Fibroblast of peridontal ligament (primary cell): ENCODE results near the gene MOSPD2.

ENCODE experiments used
- DNase-seq: peaks from one replicate; pipeline ENCODE4 v3.0.0-alpha.2; 2010; ENCODE audit errors: extremely low read depth

The MOSPD2 gene

DNA sequence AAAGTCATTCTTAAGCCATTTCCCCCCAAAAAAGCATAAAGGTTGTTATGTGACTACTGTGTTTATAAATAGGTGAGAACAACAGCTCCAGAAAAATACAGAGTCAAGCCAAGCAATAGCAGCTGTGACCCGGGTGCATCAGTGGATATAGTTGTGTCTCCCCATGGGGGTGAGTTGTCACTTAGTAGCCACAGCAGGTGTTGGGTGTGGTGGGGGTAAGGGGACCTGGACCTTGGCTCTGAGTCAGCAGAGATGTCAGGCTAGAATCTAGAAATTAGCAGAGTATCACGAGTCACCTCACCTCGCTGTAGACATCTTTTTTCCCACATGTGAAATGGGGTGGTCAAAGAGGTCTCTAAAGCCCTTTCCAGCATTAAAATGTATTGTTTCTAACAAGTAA, 42.4 kb downstream of the MOSPD2 start:
- no peak for DNase-seq

DNA sequence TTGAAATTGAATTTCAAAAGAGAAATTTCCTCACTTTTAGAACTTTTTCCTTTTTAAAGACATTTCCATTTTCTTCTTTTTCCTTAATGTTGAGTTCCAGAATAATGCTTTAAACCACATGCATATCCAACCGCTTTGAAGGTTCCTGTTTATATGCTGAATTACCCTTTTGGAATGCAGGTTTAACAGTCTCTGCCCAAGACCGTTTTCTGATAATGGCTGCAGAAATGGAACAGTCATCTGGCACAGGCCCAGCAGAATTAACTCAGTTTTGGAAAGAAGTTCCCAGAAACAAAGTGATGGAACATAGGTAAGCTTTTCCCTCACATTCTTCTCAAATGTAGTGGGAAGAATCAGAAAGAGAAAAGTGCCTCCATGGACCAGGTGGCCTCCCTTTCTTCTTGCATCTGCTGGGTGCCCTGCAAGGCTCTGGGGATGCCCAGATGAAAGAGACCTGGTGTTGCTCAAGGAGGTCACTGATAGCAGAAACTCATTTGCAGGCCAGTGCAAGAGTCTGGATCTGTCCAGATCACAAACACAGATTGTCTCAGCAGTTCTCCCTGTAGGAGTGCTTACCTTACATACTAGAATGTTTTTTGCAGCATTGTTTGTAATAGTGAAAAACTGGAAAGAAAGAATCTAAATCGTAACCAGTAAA, 42.9 kb downstream of the MOSPD2 start:
- peak; percentile 42 for DNase-seq

DNA sequence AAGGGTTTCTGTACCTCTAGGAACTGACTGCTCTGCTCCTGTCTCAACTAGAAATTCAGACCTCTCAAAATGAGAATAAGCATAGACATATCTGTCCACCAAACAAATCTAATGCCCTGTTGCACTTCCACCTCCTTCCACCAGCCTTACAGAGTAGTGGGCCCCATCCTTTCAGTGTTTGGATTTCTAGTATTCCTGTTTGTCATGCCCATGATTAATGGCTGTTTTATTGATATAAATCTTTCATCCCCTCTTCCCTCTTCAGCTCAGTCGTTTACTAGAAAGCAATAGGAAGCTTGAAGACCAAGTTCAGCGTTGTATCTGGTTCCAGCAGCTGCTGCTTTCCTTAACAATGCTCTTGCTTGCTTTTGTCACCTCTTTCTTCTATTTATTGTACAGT, 46.2 kb downstream of the MOSPD2 start:
- no peak for DNase-seq

DNA sequence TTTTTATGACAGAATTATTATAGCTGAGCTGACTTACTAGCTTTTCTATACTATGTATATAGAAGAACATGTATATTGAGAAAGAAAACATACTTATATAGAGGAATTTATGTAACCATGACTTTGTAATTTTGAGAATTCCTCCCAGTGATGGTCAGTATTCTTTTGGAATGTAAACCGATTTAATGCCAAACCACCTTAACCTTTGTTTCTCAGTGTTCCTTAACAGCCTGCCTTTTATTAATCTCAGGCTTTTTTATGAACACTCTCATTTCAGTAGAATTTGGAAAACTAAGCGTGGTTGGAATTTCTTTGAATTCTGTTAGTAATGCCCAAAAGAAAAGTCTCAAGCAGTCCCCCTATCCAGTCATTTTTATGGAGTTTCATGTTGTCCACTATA, 47.0 kb downstream of the MOSPD2 start:
- DNase-seq: peak; percentile 63

DNA sequence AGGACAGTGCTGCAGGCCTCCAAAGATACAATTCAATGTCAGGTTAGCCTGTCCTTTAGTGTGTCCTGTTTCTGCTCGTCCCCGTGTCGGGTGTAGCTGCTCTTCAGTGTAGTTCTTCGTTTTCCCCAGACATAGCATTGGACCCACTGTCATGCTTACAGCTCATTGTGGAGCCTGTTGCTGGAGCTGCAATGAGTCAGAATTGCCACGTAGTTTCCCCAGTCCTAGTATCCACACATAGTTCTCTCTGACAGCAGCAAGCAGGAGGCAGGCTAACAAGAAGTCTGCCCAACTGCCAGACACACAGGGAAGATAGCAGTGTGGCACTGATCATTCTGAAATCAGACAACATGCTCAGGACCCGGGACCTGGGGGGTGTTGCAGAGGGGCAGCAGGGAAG, 49.2 kb downstream of the MOSPD2 start:
- peak; percentile 86 for DNase-seq

DNA sequence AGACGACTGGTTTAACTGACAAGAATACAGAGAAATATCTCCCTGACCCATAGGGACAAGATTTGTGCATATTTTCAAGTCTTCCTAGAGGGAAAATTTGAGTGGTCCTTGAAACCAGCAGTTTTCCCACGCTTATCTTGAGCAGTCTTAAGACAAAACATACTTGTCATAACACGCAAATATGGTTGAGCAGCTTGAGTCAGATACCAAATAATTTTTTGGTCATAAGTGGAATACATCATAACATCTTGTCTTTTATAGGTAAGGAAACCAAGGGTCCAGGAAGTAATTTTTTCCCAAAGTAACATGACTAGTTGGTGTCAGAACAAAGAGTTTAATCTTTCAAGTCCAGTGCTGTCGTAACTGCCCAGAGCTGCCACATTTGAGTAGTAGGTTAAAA, 50.5 kb downstream of the MOSPD2 start:
- no peak for DNase-seq

DNA sequence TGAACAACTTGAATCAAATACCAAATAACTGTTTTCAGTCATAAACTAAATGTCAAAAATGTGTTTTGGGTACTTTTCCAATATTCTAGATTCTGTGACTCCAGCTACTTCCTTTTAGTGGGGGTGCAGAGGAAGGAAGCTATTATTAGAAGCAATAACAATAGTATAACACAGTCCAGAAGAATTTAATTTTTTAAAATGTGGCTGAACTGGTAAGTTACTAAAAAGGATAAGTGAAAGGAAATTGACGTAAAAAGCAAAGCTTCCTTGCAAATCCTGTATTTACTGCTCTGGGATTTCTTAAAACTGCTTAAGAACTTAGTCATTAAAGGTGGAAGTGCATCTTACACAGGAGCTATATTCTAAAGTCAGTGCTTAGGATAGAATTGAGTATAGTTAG, 53.2 kb downstream of the MOSPD2 start:
- DNase-seq: no peak

DNA sequence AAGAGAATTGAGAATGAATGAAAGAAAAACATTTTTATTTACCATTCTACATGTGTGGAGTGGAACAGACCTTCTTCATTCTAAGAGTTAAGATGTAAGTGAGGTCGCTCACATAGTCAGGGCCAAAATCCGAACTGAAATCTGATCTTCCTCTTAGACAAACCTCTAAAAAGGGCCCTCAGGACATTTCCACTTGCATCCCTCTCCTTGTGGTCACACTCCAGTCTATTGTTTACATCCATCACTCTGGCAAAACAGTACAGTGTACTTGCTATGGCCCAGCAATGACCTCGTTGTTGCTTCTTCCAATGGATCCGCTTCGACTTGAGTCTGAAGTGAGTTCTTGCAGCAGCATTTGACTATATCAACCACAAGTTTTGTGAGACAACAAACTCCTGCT, 54.2 kb downstream of the MOSPD2 start:
- DNase-seq: peak; percentile 59

DNA sequence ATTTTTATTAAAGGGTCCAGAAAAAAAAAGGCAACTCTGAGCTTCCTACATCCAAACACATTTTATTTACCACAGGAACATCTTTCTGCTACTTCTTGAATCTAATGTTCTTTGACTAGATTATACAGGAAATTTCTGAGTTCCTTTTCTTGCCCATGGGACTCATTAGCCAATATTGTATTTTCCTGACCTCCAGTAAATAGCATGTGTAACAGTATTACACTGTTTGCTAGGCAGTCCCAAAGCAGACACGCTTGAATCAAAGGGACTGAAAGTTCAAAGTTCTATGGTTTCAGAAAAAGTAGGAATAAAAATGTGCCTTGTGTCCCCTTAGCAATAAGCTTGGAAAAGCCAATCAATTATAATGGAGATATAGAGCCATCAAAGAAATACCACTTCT, 57.4 kb downstream of the MOSPD2 start:
- DNase-seq: no peak

DNA sequence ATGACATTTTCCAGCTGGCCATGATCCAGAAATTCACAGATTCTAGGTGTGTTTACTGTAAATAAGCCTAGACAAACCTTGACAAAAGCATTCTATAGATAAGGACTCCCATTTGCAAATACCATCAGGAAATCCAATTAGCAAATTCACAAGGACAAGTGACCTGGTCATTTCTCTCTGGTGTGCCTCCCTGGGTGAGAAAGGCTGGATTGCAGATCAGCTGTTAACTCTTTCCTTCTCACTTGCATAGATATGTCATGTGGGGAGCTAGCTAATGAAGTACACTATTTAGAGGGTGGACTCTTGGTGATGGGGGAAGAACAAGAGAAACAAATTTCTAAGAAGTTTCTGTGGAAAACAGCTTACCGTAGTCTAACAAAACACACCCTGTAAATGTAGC, 58.9 kb downstream of the MOSPD2 start:
- no peak for DNase-seq

DNA sequence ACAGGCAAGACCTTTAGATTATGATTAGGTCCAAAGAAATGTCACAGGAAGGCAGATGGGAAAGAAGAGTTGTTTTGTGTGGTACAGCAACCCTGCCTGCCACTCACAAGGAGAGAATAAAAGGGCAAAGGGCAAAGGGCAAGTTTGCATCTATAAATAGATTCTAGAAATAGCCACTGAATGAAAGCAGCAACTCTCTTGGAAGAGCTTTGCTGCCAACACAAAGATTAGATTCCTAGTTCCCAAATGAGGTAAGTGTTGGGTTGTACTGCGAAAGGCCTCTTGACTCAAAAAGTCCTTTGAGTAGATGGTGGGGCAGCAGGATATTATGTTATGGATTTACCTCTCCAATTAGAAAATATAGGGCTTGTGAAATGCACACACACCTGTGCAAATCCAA, 61.2 kb downstream of the MOSPD2 start:
- DNase-seq: no peak

DNA sequence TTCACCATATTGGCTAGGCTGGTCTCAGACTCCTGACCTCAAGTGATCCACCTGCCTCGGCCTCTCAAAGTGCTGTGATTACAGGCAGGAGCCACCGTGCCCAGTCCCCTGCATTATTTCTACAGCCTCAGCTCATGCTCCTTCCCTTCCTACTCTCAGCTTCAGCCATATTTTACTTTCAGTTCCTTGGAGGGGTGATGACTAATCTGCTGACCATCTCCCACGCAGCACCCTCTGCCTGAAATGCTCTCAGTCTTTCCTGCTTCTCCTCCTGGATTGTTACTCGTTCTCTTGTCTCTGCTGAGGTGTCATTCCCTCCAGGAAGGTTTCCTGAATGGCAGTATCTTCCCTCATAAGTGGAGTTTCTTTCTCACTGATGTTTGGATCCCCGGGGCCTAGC, 63.3 kb downstream of the MOSPD2 start:
- peak; percentile 63 for DNase-seq

DNA sequence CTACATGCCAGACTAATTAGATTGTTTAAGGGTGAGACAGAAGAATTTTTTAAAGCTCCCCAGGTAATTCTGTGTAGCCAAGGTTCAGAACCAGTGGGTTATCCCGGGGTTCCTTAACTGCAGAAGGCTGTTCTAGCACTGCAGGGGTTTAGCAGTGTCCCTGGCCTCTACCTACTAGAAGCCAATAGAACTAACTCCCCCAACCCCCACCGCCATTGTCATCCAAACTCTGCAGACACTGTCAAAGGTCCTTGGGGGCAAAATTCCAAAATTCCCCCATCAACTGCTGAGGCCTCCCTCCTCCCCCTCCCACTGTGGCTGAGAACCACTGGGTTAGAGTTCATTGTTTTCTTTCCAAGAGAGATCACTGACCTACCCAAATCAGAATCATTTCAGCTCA, 66.4 kb downstream of the MOSPD2 start:
- no peak for DNase-seq

DNA sequence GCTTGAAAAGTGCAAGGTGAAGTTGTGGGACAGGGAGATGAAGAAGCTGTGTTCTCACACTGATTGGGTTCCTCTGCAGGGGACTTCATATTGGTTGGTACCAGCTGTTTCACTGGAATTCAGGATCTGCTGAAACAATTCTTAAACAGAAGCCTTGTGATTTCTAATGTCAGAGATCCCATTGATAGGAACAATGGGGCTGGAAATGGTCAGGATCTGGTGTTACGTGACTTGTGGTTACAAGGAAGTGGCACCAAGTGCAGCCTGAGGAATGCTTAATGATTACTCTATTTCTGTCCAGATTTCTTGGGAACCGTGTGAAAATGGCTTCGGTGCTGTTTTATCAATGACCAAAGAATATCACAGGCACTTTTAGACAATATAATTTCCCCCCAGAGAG, 68.1 kb downstream of the MOSPD2 start:
- DNase-seq: no peak

DNA sequence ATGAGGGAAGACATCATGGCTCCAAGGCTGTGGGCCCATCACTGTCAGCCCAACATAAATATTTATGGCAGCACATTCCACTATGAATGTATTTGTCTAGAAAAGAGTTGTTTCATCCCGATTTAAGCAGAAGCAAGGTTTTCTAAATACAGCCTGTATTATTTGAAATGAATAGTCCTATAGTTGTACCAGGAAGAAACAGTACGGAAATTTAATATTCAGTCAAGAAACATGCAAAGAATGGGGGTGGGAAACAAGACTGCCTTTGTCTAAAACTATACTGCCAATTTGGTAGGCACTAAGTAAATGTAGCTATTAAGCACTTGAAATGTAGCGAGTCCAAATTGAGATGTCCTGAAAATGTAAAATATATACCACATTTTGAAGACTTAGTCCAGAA, 69.1 kb downstream of the MOSPD2 start:
- DNase-seq: no peak

DNA sequence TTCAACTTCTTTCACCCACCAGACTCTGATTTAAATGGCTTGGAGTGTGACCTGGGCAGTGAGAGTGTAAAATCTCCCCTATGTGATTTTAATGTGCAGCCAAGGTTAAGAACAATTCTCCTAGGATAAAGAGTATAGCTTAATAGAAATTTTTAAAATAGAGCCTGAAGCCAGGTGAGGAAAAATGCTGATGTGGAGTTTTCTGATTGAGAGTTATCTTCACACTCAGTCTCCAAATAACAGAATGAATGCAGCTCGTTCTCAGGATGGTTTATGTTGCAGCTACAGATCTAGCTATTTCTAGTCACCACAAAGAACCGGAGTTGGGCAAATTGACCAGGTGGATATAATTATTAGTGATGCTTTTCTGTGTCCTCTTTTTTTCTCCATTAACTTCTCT, 70.7 kb downstream of the MOSPD2 start:
- DNase-seq: no peak

DNA sequence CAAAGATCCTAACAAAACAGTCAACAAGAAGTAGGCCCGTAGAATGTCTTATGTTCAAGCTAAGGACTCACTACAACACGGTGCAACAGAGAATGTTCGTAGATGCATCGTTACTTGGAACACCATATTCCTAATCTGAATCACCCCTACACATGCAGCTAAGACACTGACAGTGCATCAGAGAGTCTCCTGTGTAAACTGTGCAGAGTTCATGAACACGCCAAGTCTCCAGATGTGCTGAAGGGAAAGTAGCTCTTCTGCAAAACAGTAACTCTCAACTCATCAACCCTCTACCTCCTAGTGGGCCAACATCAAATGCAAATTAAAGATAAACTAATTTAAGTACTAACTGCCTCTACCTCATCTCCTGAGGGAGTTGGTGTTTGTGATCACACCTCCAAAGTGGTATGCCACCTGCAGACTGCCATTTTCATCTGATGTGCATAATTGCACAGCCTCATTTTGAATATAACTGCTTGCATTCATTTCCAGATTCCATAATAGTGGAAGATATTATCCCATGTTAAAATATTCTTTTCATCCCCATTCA, 73.5 kb downstream of the MOSPD2 start:
- DNase-seq: no peak

DNA sequence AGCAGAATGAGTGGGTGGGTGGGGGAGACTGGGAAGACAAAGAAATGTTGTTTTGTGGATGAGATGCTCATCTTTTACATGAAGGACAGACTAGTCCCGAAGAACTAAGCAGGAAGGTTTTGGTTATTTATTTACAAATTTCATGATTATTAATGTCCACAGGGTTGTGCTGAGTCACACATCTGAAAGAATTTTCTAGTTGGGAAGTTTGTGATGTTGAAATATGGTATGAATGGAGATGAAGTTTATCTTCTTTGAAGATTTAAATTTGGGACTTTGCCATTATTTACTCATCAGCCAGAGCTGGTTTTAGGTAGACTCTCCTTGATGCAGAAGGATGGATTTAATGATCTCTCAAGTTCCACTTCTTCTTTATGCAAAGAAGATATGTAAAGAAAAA, 75.5 kb downstream of the MOSPD2 start:
- DNase-seq: no peak

DNA sequence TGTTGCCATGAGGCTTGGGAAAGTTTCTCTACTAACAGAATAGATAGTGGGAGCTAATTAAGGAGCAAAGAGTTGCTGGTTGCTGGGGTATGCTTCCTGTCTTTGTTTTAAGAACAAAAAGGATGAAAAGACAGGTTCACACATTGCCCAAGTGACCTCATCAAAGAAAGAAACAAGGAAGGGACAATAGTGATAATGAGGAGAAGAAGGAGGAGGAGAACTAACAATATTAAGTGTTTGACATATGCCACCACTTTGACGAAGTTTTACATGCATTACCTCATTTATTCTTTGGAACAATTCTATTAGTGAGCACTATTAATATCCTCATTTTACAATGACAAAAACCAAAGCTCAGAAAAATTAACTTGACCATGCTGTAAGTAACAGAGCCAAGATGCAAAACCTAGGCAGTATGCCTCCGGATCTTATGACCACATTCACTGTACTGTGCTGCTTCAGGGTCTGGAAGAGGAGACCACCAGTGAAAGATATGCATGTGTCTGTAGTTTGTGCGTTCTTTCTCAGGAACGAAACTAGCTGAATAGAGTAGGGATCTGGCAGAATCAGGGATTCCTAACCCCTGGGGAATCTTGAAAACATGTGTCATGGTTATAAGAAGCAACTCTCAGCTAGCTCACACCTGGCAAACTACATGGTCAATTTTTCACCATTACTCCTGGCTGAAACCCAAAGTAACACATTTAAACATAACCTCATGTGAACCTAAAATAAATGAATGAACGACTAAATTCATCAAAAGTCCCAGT, 83.8 kb downstream of the MOSPD2 start:
- DNase-seq: no peak

DNA sequence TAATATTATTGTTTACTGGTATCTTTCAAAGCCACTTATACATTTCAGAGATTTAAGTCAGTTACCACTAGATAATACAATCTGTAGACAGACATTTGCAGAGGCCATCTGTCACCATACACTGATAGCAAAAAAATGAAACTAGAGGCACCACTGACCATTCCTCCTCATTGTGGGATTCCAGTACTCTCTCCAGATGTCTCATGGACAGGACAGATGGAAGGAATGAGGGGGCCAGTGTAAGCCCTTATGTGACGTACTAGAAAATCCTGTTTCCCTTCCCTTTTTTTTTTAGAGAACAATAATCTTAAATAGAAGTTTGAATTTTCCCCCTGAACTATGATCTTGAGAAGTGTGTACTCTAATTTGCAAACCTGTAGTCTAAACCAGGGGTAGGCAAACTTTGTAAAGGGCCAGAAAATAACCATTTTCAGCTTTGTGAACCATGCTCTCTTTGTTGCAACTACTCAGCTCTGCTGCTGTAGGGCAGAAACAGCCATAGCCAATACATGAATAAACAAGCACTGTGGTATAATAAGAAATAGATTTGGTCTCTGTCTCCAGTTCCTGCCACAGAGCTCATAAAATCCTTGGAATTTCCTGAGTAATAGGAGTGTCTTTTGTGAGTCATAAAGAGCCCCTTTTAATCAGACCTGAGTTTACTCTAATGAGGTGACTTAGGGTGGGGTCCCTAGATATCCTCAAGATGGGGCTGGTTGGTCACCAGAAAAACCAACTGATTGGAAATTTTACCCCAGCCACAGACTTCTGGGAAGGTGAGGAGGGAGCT, 90.4 kb downstream of the MOSPD2 start:
- peak; percentile 12 for DNase-seq

DNA sequence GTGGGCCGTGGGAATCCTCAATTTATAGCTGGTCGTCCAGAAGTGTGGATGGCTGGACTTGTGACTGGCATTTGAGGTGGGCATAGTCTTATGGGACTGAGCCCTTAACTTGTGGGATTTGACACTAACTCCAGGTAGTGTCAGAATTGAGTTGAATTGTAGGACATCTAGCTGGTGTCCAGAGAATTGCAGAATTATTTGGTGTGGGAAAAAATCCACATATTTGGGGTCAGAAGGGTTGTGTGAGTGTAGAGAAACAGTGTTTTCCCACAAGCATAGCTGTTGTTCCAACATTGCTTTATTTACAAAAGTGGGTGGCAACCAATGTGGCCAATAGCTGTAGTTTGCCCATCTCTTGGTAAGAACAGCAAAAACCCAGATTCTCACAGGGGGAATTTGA, 91.3 kb downstream of the MOSPD2 start:
- DNase-seq: peak; percentile 18
